HG03342 (cell line): Measurements from ENCODE around the gene INCA1.
A peak's percentile ranks its signal among the peaks of the same experiment; 100 is the strongest.
"Not testable (repeated sequence)": the region's sequence is repeated elsewhere in the genome, so short reads cannot be mapped to it uniquely, and the experiment has no call there.

Experiments
- ATAC-seq: cut with Tn5 transposase; IDR thresholded peaks from one replicate; pipeline ENCODE4 v1.9.1; 2021; ENCODE audit warnings: mild to moderate bottlenecking, moderate library complexity; ENCODE audit not compliant: unreplicated experiment

INCA1 gene, protein sequence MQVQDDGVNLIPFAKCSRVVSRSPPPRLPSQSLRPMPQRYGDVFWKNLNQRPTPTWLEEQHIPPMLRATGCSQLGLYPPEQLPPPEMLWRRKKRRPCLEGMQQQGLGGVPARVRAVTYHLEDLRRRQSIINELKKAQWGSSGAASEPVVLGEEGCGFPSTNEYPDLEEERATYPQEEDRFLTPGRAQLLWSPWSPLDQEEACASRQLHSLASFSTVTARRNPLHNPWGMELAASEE

DNA sequence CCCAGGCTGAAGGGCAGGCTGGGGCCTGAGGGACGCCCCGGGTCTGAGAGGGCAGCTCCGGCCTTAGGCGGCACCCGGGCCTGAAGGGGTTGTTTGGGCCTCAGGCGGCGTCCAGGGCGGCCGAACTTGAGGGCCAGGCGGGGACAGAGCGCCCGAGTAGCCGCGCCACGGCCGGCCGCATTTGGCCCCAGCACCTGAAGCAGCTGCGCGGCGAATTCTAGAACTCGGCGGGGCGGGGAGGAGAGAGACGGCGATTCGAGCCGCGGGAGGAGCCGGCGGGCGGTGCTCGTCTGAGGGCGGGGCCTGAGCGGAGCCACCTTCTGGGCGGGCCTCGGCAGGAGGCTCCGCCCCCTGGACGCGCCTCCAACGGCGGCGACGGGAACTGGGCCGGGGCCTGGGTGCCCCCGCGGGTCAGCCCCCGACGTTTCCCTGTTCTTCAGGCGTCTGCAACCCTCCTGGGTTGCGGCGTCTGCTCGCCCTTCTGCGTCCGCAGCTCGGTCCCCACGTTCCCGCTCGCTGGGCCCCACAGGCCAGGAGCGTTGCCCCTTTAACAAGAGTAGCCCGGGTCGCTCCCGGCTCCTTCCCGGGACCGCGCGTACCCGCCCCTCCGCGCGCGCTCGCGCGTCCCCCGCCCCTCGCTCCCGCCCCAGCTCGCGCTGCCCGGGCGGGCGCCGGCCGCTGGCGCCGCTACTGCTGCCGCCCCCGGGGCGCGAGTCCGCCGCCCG is at the start of gene INCA1, which contains the start of gene KIF1C:
Gene INCA1, minus strand, starts transcription at position 221 of the 725 bp plus-strand sequence. CDS start 3,085 bp downstream, outside the sequence.
Gene KIF1C, plus strand, starts transcription at position 649 of the 725 bp plus-strand sequence. CDS start 2,297 bp downstream, outside the sequence.
- ATAC-seq = peak; percentile 78

DNA sequence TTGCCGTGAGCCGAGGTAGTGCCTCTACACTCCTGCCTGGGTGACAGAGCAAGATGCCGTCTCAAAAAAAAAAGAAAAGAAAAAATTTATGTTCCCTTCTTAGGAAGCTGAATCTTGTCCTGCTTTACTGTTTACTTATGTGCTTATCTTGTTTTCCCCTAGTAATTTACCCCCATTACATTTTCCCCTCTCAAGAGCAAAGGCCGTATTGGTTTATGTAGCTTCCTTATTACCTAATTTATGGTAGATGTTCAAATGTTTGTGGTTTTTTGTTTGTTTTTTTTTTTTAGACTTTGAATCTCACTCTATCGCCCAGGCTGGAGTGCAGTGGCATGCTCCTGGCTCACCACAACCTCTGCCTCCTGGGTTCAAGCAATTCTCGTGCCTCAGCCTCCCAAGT is 48.2 kb upstream of the INCA1 start:
- ATAC-seq = no peak

DNA sequence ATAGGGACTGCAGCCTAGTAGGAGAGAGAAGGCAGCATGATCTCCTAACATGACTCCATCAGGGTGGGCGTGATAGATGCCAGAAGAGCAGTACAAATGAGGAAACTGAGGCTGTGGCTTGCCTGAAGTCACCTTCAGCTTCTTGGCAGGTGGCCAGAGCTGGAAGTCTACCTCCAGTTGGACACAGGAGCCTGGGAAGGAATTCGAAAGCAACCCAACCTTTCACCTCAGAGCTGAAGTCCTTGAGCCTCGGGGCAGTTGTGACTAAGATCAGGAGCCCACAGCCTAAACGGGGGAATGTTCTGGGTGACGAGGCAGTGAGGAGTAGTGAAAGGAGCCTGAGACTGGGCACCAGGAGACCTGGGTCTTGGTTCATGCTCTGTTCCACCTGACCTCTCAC is 47.3 kb upstream of the INCA1 start:
- no peak for ATAC-seq

DNA sequence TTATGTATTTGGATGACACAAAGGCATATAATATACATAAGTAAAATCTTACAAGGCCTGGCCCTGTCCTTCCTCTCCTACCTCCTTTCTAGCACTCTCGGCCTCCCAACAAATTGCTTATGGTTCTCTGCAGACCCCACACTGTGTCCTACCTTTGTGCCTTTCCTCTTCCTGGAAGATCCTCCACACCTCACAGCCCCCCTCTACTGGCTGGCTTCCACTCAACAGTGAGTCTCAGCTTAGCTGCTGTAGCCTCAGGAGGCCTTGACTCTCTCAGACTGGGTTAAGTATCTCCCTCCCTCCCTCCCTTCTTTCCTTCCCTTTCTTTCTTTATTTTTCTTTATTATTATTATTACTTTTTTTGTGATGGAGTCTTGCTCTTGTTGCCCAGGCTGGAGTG is 46.2 kb upstream of the INCA1 start:
- no peak for ATAC-seq

DNA sequence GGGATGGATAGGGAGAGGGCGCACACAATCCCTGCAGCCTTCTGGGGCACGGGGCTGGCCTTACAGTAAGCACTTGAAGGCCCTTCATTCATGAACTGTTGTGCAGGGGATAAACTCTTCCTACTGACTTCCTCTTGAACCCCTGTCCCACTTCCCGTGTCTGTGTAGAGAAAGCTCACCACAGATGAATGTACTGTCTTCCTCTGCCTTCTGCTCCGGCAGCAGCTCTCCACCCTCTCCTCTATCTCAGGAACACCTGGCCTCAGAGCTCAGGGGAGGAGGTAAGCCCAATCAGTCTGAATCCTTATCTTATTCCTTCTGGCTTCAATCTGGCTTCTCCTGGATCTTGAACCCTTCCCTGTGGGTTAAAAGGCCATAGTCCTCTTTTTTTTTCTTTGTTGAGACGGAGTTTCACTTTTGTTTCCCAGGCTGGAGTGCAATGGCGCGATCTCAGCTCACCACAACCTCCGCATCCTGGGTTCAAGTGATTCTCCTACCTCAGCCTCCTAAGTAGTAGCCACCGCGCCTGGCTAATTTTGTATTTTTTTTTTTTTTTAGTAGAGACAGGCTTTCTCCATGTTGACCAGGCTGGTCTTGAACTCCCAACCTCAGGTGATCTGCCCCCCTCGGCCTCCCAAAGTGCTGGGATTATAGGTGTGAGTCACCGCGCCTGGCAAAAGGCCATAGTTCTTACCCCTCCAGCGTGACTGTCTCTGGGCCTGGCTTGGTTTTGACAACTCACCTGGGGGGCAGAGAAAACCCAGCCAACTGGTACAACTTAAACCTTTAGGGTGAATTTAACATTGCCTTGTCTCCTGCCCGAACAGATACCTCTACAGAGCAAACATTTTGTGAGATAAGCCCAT is 45.1 kb upstream of the INCA1 start:
- ATAC-seq = no peak

DNA sequence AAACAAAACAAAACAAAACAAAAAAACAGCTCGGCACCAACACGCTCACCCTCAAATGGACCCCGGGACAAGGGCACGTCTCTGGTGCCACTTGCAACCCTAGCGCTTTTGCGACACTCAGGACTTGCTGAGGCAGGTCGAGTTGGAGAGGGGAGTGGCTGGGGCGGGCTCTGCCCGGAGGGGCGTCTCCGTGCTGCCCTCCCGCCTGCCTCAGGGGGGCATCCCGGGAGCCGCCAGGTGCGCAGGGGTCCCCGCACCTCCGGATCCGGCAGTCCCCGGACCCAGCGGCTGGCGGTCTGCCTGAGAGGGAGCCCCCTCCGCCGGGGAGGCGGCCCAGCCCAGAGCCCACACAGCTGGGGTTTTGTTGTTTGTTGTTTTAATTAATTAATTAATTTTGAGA is 38.0 kb upstream of the INCA1 start, which contains the start of gene SLC52A1:
Gene SLC52A1, minus strand, starts transcription at position 112 of the 400 bp plus-strand sequence. CDS start 820 bp downstream, outside the sequence.
- ATAC-seq = no peak

DNA sequence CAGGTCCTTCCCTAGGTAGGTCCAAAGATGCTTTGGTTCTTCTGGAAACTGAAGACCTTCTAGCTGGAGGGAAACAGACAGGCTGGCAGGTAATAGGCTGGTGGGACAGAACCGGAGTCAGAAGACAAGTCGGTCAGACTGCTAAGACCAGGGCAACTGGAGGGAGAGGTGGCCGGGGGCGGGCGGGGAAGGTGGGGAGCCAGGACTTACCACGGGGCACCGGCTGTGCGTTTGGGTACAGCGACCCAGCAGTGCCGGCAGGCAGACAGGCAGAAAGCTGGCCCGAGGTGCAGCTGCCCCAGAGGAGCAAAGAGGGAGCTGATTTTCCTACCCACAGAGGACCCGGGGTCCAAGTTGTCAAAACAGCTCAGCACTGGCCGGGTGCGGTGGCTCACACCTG is 37.3 kb upstream of the INCA1 start:
- ATAC-seq = no peak

DNA sequence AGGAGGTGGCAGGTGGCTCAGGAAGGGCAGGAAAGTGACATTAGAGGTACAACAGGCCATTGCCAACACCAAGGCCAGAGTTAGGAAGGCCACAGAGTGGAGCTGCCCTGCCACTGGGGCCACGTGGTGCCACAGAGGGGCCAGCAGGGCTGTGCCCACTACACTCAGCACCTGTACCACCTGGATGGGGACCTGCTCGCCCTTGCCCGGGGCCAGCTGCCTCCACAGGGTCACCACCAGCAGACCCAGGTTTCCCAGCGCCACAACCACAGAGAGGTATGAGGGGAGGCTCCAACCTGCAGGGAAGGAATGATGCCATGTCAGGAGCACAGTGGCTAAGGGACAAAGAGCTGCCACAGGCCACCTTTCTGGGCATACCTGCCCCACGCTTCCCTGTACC is 36.7 kb upstream of the INCA1 start:
- no peak for ATAC-seq

DNA sequence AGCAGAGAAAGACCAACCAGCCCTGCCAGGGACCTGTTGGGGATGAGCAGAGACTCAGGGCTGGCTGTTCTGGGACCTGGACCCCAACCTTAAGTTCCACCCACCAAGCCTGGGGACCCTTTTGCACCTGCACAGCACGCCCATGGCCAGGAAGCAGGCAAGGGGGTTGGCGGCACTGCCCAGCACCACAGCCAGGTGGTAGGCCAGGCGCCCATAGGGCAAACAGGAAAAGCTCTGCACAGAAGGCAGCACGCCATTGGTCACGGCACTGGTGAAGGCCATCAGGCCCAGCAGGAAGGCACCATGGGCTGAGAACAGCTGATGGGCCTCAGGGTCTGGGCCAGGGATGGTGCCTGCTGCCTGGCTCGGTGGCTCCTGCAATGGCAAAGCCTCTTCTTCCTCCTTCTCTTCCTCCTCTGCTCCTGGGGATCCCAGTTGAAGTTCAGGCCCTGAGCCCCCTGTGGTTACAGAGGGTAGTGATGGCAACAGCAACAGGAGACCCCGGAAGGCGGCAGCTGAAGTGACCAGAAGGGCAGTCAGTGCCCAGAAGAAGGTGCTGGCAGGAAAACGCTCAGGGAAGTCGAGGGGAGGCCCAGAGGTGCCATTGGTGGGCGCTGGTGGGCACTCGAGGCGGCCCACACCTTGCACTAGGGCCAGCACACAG is 36.2 kb upstream of the INCA1 start:
- no peak for ATAC-seq

DNA sequence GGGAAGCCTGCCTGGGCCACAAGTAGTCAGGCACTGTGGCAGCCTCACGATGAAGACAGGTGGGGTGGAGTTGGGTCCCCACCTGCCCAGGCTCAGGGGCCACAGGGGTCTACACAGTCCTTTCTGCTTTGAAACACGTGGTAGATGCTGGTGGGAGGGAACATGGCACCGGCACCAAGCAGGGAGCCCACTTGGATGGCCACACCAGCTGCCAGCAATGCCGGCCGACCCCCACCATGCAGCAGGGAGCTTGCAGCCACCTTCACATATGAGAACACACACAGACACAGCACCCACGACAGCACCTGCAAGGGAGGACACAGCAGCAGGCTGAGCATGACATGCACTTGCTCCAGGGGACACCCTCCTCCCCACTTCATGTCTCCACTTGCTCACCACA is 35.5 kb upstream of the INCA1 start:
- no peak for ATAC-seq

DNA sequence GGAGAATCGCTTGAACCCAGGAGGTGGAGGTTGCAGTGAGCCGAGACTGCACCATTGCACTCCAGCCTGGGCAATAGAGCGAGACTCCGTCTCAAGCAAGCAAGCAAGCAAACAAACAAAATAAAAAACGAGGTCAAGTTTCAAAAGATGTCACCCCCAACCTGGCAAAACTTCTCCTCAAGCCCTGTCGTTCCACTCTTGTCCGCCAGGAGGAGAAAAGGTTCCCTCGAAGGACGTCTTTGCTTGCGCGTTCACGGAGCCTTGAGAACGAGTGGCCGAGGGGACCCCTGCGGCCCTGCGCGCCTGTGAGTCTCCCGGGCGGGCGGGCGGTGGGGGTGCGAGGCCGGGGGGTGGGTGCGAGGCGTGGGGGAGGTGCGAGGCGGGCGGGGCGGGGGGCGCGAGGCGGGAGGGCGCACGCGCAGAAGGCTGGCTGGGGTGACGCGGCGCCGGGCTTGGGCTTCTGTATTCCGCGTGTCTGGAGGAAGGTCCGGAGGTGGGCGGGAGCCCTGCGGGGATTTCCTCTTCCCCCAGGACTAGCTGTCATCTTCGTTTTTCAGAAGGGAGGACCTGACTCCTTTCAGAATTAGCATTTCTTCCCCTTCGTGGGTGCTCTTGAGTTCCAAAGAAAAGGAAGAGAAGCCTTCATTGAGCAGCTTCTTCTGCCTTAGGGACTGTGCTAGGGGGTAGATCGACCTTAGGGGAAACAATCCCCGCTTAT is 34.2 kb upstream of the INCA1 start:
- peak; percentile 62 for ATAC-seq

DNA sequence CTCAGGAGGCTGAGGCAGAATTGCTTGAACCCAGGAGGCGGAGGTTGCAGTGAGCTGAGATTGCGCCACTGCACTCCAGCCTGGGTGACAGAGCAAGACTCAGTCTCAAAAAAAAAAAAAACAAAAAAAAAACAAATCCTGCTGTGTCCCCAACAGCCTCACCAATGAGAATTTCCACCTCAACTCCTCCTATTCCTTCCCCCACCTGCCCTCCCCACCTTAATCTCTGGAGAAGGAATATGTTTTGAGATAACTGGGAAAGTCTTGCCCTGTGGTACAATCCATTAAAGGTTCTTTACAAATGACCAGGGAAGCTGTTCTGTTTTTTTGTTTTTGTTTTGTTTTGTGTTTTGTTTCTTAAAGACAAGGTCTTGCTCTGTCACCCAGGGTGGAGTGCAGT is 32.8 kb upstream of the INCA1 start:
- ATAC-seq = not testable (repeated sequence)

DNA sequence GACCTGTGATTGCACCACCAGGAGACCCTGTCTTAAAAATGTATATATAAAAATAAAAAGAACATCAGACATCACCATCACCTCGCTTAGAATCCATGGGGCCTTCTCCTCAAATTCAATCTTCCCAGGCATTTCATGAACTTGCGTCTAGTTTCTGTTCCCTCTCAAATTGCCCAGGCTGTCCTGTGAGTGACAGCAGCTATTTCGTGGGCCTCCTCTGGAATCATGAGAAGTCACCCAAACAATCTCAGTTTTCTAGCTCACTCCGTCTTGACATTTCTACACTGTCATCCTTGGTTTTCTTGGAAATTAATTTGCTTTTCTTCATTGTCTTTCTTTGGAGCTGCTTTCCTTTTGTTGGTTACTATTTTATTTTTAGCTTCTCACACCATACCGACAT is 30.6 kb upstream of the INCA1 start:
- ATAC-seq = no peak

DNA sequence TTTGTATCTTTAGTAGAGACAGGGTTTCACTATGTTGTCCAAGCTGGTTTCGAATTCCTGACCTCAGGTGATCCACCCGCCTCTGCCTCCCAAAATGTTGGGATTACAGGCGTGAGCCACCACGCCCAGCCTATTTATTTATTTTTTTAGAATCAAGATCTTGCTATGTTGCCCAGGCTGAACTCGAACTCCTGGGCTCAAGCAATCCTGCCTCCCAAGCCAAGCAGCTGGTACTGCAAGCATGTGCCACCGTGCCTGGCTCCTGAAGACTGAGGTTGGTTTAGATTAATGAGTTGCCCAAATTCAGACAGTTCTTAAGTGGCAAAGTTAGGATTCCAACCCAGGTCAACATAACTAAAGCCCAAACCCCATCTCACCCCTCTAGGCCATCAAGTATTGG is 30.0 kb upstream of the INCA1 start:
- ATAC-seq = no peak

DNA sequence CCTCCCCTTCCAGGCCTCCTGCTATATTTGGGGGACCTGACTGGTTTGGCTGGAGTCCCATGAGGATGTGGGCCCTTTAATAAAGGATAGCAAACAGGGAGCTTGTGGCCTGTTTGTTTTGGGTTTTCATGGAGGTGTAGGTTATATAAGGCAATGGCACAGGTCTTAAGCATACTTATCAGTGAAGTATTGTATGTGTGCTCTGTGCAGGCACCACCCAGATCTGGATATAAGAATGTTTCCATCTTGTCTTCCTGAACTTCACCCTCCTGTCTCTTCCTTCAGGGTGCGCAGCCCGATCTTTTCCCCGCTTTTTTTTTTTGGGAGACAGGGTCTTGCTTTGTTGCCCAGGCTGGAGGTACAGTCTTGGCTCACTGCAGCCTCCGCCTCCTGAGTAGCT is 27.3 kb upstream of the INCA1 start:
- ATAC-seq = no peak

DNA sequence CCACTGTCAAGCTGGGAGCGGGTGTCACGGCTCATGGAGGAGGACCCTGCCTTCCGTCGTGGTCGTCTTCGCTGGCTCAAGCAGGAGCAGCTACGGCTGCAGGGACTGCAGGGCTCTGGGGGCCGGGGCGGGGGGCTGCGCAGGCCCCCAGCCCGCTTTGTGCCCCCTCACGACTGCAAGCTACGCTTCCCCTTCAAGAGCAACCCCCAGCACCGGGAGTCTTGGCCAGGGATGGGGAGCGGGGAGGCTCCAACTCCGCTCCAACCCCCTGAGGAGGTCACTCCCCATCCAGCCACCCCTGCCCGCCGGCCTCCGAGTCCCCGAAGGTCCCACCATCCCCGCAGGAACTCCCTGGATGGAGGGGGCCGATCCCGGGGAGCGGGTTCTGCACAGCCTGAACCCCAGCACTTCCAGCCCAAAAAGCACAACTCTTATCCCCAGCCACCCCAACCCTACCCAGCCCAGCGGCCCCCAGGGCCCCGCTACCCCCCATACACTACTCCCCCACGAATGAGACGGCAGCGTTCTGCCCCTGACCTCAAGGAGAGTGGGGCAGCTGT is 26.3 kb upstream of the INCA1 start:
- ATAC-seq = no peak

DNA sequence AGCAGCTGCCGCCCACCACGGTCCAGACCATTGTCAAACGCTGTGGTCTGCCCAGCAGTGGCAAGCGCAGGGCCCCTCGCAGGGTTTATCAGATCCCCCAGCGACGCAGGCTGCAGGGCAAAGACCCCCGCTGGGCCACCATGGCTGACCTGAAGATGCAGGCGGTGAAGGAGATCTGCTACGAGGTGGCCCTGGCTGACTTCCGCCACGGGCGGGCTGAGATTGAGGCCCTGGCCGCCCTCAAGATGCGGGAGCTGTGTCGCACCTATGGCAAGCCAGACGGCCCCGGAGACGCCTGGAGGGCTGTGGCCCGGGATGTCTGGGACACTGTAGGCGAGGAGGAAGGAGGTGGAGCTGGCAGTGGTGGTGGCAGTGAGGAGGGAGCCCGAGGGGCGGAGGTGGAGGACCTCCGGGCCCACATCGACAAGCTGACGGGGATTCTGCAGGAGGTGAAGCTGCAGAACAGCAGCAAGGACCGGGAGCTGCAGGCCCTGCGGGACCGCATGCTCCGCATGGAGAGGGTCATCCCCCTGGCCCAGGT is 24.9 kb upstream of the INCA1 start:
- no peak for ATAC-seq

DNA sequence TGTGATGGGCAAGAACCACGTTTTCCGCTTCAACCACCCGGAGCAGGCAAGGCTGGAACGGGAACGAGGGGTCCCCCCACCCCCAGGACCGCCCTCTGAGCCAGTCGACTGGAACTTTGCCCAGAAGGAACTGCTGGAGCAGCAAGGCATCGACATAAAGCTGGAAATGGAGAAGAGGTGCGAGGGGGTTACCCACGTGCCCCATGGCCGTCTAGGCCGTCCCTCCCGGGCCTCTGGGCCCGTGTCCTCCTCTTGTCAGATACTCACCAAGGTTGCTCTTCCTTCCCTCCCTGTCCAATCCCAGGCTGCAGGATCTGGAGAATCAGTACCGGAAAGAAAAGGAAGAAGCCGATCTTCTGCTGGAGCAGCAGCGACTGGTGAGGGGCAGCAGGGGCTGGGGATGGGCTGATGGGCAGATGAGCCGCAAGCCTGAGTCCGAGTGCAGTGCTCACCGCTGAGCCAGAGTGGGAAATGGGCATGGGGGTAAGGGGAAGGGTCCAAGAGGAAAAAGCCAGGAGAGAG is 23.2 kb upstream of the INCA1 start:
- ATAC-seq = no peak

DNA sequence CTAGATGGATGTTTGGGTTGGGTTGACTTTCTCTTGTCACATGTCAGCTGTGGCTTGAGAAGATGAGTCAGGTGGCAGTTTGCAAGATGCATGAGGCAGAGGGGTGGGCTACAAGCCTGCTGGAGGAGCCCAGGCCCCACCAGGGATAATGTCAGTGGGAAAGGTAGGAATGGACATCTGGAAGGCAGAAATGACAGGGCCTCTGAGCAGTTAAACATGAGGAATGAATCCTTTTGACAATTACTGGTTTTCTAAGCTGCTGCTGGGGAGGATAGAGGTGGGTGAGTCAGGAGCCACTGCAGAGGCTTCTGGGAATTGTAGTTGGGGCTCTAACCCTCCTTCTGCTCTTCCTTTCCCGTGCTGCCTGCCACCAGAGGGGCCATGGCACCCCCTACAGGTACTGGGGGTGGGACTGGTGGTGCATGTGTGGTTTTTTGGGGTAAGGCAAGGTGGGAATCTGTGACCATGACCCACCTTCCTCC is 22.2 kb upstream of the INCA1 start:
- ATAC-seq = no peak
